ENCODE results near the gene ADCY6.

DNA sequence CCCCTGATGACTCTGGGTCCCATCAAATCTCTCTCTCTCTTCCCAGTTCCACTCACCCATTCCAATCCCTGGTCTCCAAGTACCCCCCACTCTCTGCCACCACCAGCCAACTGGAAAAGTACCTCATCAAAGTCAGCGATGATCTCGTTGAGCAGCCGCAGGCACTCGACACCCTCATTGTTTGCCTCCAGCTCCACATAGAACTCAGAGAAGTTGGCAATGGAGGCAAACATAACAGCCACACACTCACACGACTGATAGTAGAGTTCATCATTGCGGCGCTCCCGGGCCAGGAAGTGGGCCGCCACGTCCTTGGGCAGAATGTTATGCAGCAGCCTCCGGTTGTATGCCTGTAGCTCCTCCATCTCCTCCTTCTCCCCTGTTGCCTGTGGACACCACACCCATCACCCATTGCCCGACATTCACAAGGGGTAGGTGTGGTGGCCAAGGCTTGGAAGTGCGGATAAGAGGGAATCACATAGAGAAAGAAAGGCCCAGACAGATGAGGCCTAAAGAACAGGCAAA, 17.2 kb downstream of the ADCY6 start:
- TF ChIP-seq, protein P1, sequence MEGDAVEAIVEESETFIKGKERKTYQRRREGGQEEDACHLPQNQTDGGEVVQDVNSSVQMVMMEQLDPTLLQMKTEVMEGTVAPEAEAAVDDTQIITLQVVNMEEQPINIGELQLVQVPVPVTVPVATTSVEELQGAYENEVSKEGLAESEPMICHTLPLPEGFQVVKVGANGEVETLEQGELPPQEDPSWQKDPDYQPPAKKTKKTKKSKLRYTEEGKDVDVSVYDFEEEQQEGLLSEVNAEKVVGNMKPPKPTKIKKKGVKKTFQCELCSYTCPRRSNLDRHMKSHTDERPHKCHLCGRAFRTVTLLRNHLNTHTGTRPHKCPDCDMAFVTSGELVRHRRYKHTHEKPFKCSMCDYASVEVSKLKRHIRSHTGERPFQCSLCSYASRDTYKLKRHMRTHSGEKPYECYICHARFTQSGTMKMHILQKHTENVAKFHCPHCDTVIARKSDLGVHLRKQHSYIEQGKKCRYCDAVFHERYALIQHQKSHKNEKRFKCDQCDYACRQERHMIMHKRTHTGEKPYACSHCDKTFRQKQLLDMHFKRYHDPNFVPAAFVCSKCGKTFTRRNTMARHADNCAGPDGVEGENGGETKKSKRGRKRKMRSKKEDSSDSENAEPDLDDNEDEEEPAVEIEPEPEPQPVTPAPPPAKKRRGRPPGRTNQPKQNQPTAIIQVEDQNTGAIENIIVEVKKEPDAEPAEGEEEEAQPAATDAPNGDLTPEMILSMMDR (IDR thresholded peaks at IDR 0.05): no peak
- TF ChIP-seq POLR2A (IDR thresholded peaks at IDR 0.05): no peak
